ENCODE data around the gene USP34. TPM values are rescaled to one million over a fixed set of nuclear protein-coding genes. Genes with fewer than 3 reads are reported as not detected.

USP34 gene
- total RNA-seq, 1 donor from 2014 or later = 104 TPM

- Mint-ChIP-seq H3K36me3 (ENCODE audit: unreplicated experiment) (no peaks in the 10 kb centered on the region), H3K27ac (ENCODE audit: unreplicated experiment) (no peak overlapping the region), H3K27me3 (ENCODE audit: unreplicated experiment) (peaks cover 2% of the 10 kb centered on the region), H3K4me1 (ENCODE audit: low read depth, unreplicated experiment) (no peaks in the 10 kb centered on the region), H3K4me3 (ENCODE audit: unreplicated experiment) (no peak overlapping the region), H3K9me3 (ENCODE audit: unreplicated experiment) (peaks cover 2% of the 10 kb centered on the region)
- no peak for DNase-seq
- no peak for TF ChIP-seq CTCF (IDR thresholded peaks at IDR 0.05; ENCODE audit: partially characterized antibody, unreplicated experiment)
These were observed 198.3 kb downstream of the USP34 start for GRCh38 chr2:61272421-61273070.

DNA sequence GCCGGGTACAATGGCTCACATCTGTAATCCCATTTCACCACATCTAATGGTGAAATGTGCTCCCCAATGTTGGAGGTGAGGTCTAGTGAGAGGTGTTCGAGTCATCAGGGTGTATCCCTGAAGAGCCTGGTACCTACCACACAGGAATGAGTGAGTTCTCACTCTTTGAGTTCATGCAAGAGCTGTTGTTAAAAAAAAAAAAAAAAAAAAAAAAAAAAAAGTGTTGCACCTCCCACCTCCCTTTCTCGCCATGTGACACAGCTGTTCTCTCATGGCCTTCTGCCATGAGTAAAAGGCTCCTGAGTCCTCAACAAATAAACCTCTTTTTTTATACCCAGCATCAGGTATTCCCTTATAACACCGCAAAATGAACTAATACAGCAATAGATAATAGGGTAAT lies 202.6 kb downstream of the USP34 start:
- TF ChIP-seq CTCF (IDR thresholded peaks at IDR 0.05; ENCODE audit: partially characterized antibody, unreplicated experiment) = no peak
- no peak for DNase-seq
- no peaks in the 10 kb centered on the region for H3K4me1 Mint-ChIP-seq (ENCODE audit: low read depth, unreplicated experiment)
- no peak overlapping the region for H3K4me3 Mint-ChIP-seq (ENCODE audit: unreplicated experiment)
- H3K36me3 Mint-ChIP-seq (ENCODE audit: unreplicated experiment) = no peaks in the 10 kb centered on the region
- H3K27ac Mint-ChIP-seq (ENCODE audit: unreplicated experiment) = peak overlapping the region; percentile 28
- peaks cover 2% of the 10 kb centered on the region for H3K9me3 Mint-ChIP-seq (ENCODE audit: unreplicated experiment)
- peaks cover 2% of the 10 kb centered on the region for H3K27me3 Mint-ChIP-seq (ENCODE audit: unreplicated experiment)

- Mint-ChIP-seq H3K27me3 (ENCODE audit: unreplicated experiment) (peaks cover 2% of the 10 kb centered on the region), H3K36me3 (ENCODE audit: unreplicated experiment) (no peaks in the 10 kb centered on the region), H3K27ac (ENCODE audit: unreplicated experiment) (no peak overlapping the region), H3K4me1 (ENCODE audit: low read depth, unreplicated experiment) (no peaks in the 10 kb centered on the region), H3K9me3 (ENCODE audit: unreplicated experiment) (peaks cover 4% of the 10 kb centered on the region), H3K4me3 (ENCODE audit: unreplicated experiment) (no peak overlapping the region)
- TF ChIP-seq CTCF (IDR thresholded peaks at IDR 0.05; ENCODE audit: partially characterized antibody, unreplicated experiment) = no peak
- DNase-seq = no peak
These were observed 204.0 kb downstream of the USP34 start for GRCh38 chr2:61266632-61267505.

DNA sequence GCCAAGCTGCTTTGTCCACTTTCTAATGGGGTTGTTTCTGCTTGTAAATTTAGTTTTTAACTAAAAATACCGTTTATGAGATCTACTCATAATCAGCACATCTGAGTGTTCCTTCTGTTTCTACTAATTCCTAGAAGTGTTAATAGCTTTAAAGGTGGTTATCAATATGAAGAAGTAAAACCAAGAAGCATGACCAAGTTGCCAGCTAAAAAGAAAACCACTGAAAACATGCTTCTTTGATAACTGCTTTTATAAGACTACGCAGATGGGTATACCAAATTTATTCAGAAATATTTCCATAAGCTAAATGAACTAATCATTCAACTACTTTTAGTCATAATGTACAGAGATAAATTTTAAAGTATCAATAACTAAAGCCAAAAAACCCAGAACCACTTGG lies 207.1 kb downstream of the USP34 start:
- Mint-ChIP-seq H3K27me3 (ENCODE audit: unreplicated experiment) (no peaks in the 10 kb centered on the region), H3K9me3 (ENCODE audit: unreplicated experiment) (peaks cover 4% of the 10 kb centered on the region), H3K4me1 (ENCODE audit: low read depth, unreplicated experiment) (no peaks in the 10 kb centered on the region), H3K36me3 (ENCODE audit: unreplicated experiment) (no peaks in the 10 kb centered on the region), H3K27ac (ENCODE audit: unreplicated experiment) (no peak overlapping the region), H3K4me3 (ENCODE audit: unreplicated experiment) (no peak overlapping the region)
- no peak for DNase-seq
- no peak for TF ChIP-seq CTCF (IDR thresholded peaks at IDR 0.05; ENCODE audit: partially characterized antibody, unreplicated experiment)

DNA sequence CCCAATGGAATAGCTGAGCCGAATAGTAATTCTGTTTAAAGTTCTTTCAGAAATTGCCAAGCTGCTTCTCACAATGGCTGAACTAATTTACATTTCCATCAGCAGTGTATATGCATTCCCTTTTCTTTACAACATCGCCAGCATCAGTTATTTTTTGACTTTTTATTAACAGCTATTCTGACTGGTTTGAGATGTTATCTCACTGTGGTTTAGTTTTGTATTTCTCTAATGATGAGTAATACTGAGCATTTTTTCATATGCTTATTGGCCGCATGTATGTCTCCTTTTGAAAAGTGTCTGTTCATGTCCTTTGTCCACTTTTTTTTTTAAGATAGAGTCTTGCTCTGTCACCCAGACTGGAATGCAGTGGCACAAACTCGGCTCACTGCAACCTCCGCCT lies 208.2 kb downstream of the USP34 start:
- Mint-ChIP-seq H3K4me1 (ENCODE audit: low read depth, unreplicated experiment) (no peaks in the 10 kb centered on the region), H3K36me3 (ENCODE audit: unreplicated experiment) (no peaks in the 10 kb centered on the region), H3K9me3 (ENCODE audit: unreplicated experiment) (peaks cover 2% of the 10 kb centered on the region), H3K27me3 (ENCODE audit: unreplicated experiment) (no peaks in the 10 kb centered on the region), H3K27ac (ENCODE audit: unreplicated experiment) (no peak overlapping the region), H3K4me3 (ENCODE audit: unreplicated experiment) (no peak overlapping the region)
- TF ChIP-seq CTCF (IDR thresholded peaks at IDR 0.05; ENCODE audit: partially characterized antibody, unreplicated experiment) = no peak
- DNase-seq = no peak
